SJSA1 (cell line): Measurements from ENCODE around the gene ADGRL1. TPM values are rescaled to one million over a fixed set of nuclear protein-coding genes. Genes with fewer than 3 reads are reported as not detected.

ENCODE experiments used
- DNase-seq, 2 experiments: peaks; one replicate each; pipeline ENCODE4 v3.0.0-alpha.2; 2015 to 2020; ENCODE audit warnings: low spot score in 2 of 2, low read depth in 1 of 2
- H3K27ac ChIP-seq: fragments of 250-450 bp; sonication (Bioruptor Pico); 2 replicates; pipeline ENCODE4 v1.5.1; 2020; ENCODE audit warnings: mild to moderate bottlenecking, moderate library complexity
- H3K27me3 ChIP-seq: fragments of 250-450 bp; sonication (Bioruptor Pico); replicated peaks from 2 replicates; pipeline ENCODE4 v1.5.1; 2020; ENCODE audit warnings: mild to moderate bottlenecking, moderate library complexity
- H3K36me3 ChIP-seq: fragments of 250-450 bp; sonication (Bioruptor Pico); 2 replicates; pipeline ENCODE4 v1.5.1; 2020; ENCODE audit warnings: mild to moderate bottlenecking
- H3K4me1 ChIP-seq: fragments of 250-450 bp; sonication (Bioruptor Pico); replicated peaks from 2 replicates; pipeline ENCODE4 v1.6.1; 2021; ENCODE audit warnings: mild to moderate bottlenecking
- H3K4me3 ChIP-seq: fragments of 250-450 bp; sonication (Bioruptor Pico); 2 replicates; pipeline ENCODE4 v1.5.1; 2020; ENCODE audit warnings: mild to moderate bottlenecking
- H3K9me3 ChIP-seq: fragments of 250-450 bp; sonication (Bioruptor Pico); replicated peaks from 2 replicates; pipeline ENCODE4 v1.5.1; 2020; ENCODE audit warnings: mild to moderate bottlenecking
- total RNA-seq: library from RNA; depleted of rRNA; stranded (reverse); fragments of >200 nt; shearing (Covaris generic); gene quantifications from 2 replicates; pipeline ENCODE4 v1.2.3, GENCODE V29; 2014

Gene ADGRL1
- total RNA-seq, 1 experiment from 2014 or later, result 4.9 TPM

- Histone ChIP-seq H3K27me3 (no peaks in the 10 kb centered on the region), H3K4me1 (peaks cover 15% of the 10 kb centered on the region), H3K27ac (peak overlapping the region; percentile 29), H3K4me3 (peak overlapping the region; percentile 68), H3K36me3 (peaks cover 35% of the 10 kb centered on the region), H3K9me3 (0 out of 2 replicates have a peak, but pooled peaks cover 4% of the 10 kb centered on the region)
- peak in 1 of 2 experiments; percentile 31 for DNase-seq
These were observed 87.6 kb downstream of the ADGRL1 start for GRCh38 chr19:14118165-14119051.

GRCh38 chr19:14117668-14118164 lies 88.3 kb downstream of the ADGRL1 start, which contains the start of gene PRKACA:
Gene PRKACA (minus strand): TSS chr19:14117762. CDS start chr19:14117547, 215 bp downstream.
- peak; percentile 96 to 99 for DNase-seq
- Histone ChIP-seq H3K4me3 (peak within 1 kb of the TSS; percentile 68), H3K9me3 (0 out of 2 replicates have a peak, but pooled peaks cover 4% of the 10 kb centered on the region), H3K27me3 (no peaks in the 10 kb centered on the region), H3K36me3 (peaks cover 32% of the 10 kb centered on the region), H3K27ac (peak within 1 kb of the TSS; percentile 29), H3K4me1 (peaks cover 15% of the 10 kb centered on the region)

- Histone ChIP-seq H3K36me3 (peaks cover 27% of the 10 kb centered on the region), H3K27ac (no peak overlapping the region), H3K9me3 (0 out of 2 replicates have a peak, but pooled peaks cover 4% of the 10 kb centered on the region), H3K4me1 (peaks cover 15% of the 10 kb centered on the region), H3K4me3 (peak overlapping the region; percentile 68), H3K27me3 (no peaks in the 10 kb centered on the region)
- no peak for DNase-seq
These were observed 88.9 kb downstream of the ADGRL1 start for GRCh38 chr19:14116918-14117578.

- Histone ChIP-seq H3K4me3 (peak overlapping the region; percentile 68), H3K9me3 (0 out of 2 replicates have a peak, but pooled peaks cover 4% of the 10 kb centered on the region), H3K27me3 (no peaks in the 10 kb centered on the region), H3K4me1 (peaks cover 15% of the 10 kb centered on the region), H3K36me3 (peaks cover 25% of the 10 kb centered on the region), H3K27ac (no peak overlapping the region)
- no peak for DNase-seq
These were observed 89.4 kb downstream of the ADGRL1 start for GRCh38 chr19:14116525-14116917.

- Histone ChIP-seq H3K36me3 (peaks cover 19% of the 10 kb centered on the region), H3K27ac (no peak overlapping the region), H3K9me3 (0 out of 2 replicates have a peak, but pooled peaks cover 4% of the 10 kb centered on the region), H3K4me3 (no peak overlapping the region), H3K4me1 (peaks cover 15% of the 10 kb centered on the region), H3K27me3 (no peaks in the 10 kb centered on the region)
- no peak for DNase-seq
These were observed 90.2 kb downstream of the ADGRL1 start for GRCh38 chr19:14115756-14116155.

GRCh38 chr19:14114854-14115253 lies 91.1 kb downstream of the ADGRL1 start:
- no peaks in the 10 kb centered on the region for H3K27me3 ChIP-seq
- no peak overlapping the region for H3K27ac ChIP-seq
- DNase-seq, result no peak

GRCh38 chr19:14114439-14114838 lies 91.5 kb downstream of the ADGRL1 start:
- no peak for DNase-seq
- H3K36me3 ChIP-seq, result peaks cover 8% of the 10 kb centered on the region
- H3K4me3 ChIP-seq, result no peak overlapping the region
- H3K27ac ChIP-seq, result no peak overlapping the region
- no peaks in the 10 kb centered on the region for H3K27me3 ChIP-seq
- 0 out of 2 replicates have a peak, but pooled peaks cover 4% of the 10 kb centered on the region for H3K9me3 ChIP-seq
- peaks cover 15% of the 10 kb centered on the region for H3K4me1 ChIP-seq

More at GRCh38 chr19:14114854-14115253, 91.1 kb downstream of the ADGRL1 start:
- H3K36me3 ChIP-seq, result peaks cover 10% of the 10 kb centered on the region
- H3K4me3 ChIP-seq, result no peak overlapping the region
- peaks cover 15% of the 10 kb centered on the region for H3K4me1 ChIP-seq
- H3K9me3 ChIP-seq, result 0 out of 2 replicates have a peak, but pooled peaks cover 4% of the 10 kb centered on the region

GRCh38 chr19:14113762-14114414 lies 92.1 kb downstream of the ADGRL1 start:
- no peak overlapping the region for H3K27ac ChIP-seq

GRCh38 chr19:14112809-14113385 lies 93.1 kb downstream of the ADGRL1 start:
- Histone ChIP-seq H3K4me1 (peaks cover 7% of the 10 kb centered on the region), H3K4me3 (no peak overlapping the region), H3K9me3 (no peaks in the 10 kb centered on the region), H3K27ac (no peak overlapping the region), H3K27me3 (no peaks in the 10 kb centered on the region), H3K36me3 (peaks cover 2% of the 10 kb centered on the region; the same call in 1 of the 2 replicates)
- DNase-seq, result no peak

More at GRCh38 chr19:14113762-14114414, 92.1 kb downstream of the ADGRL1 start:
- Histone ChIP-seq H3K27me3 (no peaks in the 10 kb centered on the region), H3K9me3 (0 out of 2 replicates have a peak, but pooled peaks cover 4% of the 10 kb centered on the region), H3K4me3 (no peak overlapping the region), H3K36me3 (peaks cover 8% of the 10 kb centered on the region), H3K4me1 (peaks cover 14% of the 10 kb centered on the region)
- no peak for DNase-seq

GRCh38 chr19:14112051-14112808 lies 93.7 kb downstream of the ADGRL1 start:
- Histone ChIP-seq H3K27ac (no peak overlapping the region), H3K27me3 (no peaks in the 10 kb centered on the region), H3K36me3 (peaks cover 6% of the 10 kb centered on the region; the same call in 1 of the 2 replicates), H3K9me3 (no peaks in the 10 kb centered on the region), H3K4me3 (no peak overlapping the region), H3K4me1 (peaks cover 7% of the 10 kb centered on the region)
- no peak for DNase-seq

GRCh38 chr19:14111486-14111885 lies 94.5 kb downstream of the ADGRL1 start:
- Histone ChIP-seq H3K4me3 (no peak overlapping the region), H3K27me3 (no peaks in the 10 kb centered on the region), H3K9me3 (no peaks in the 10 kb centered on the region), H3K4me1 (peaks cover 4% of the 10 kb centered on the region), H3K27ac (no peak overlapping the region), H3K36me3 (peaks cover 7% of the 10 kb centered on the region; the same call in 1 of the 2 replicates)
- DNase-seq, result no peak

- peaks cover 9% of the 10 kb centered on the region; the same call in 1 of the 2 replicates for H3K36me3 ChIP-seq
- H3K4me1 ChIP-seq, result no peaks in the 10 kb centered on the region; the same call in 1 of the 2 replicates
These were observed 95.3 kb downstream of the ADGRL1 start for GRCh38 chr19:14110650-14111049.

More at GRCh38 chr19:14110650-14111049, 95.3 kb downstream of the ADGRL1 start:
- H3K27me3 ChIP-seq, result no peaks in the 10 kb centered on the region
- DNase-seq, result no peak
- H3K27ac ChIP-seq, result no peak overlapping the region
- no peak overlapping the region for H3K4me3 ChIP-seq
- no peaks in the 10 kb centered on the region for H3K9me3 ChIP-seq
